HepG2 (cell line): ENCODE data around the gene NBPF3. TPM values are rescaled to one million over a fixed set of nuclear protein-coding genes. Genes with fewer than 3 reads are reported as not detected.

Source experiments
- ATAC-seq: fragments of 200-7000 bp; cut with Tn5 transposase; 3 replicates; pipeline ENCODE4 v1.9.1; 2020; ENCODE audit warnings: mild to moderate bottlenecking, moderate library complexity
- BruUV-seq: library from RNA; stranded (reverse); fragments of 400-500 nt; replicated peaks from 2 replicates; lab custom pipeline; 2021; lab: Mats Ljungman, UMichigan
- CTCF ChIA-PET: fragments of 300-600 bp; formaldehyde crosslinking; extraction: SDS; loops from one replicate; lab custom pipeline; 2021; ENCODE audit warnings: low total read pairs, inconsistent platforms, low intra/inter-chr PET ratio; lab: Yijun Ruan, JAX
- POLR2A ChIA-PET: fragments of 350-600 bp; sonication (Branson Sonifier 250); formaldehyde crosslinking; loops from one replicate; lab custom pipeline; 2020; ENCODE audit warnings: antibody characterized with exemption, inconsistent platforms; lab: Yijun Ruan, JAX
- DNase-seq: peaks from one replicate; pipeline ENCODE4 v3.0.0-alpha.2; 2015; ENCODE audit warnings: low spot score
- FAIRE-seq: peaks from 3 replicates; lab custom pipeline; 2011; peaks lifted over from hg19 to GRCh38; lab: Jason Lieb, UNC
- H2AFZ ChIP-seq: one replicate; pipeline ENCODE4 v1.6.1; 2011; ENCODE audit warnings: low read length, inconsistent platforms
- H3K27ac ChIP-seq: fragments of 300-600 bp; 3 replicates; pipeline ENCODE4 v1.8.0; 2011; ENCODE audit warnings: mixed run types, mild to moderate bottlenecking, mixed read lengths, low read length, inconsistent platforms; ENCODE audit not compliant: insufficient read depth; ENCODE audit errors: extremely low read length
- H3K27me3 ChIP-seq, 2 experiments: fragments of 200-600 bp in 1 of 2; 2 replicates in 1 of 2; 3 replicates in 1 of 2; pipeline versions ENCODE4 v1.6.0 to v1.8.0; 2011; ENCODE audit warnings: low read length in 2 of 2, mild to moderate bottlenecking in 2 of 2, moderate library complexity in 2 of 2, inconsistent platforms in 1 of 2; ENCODE audit not compliant: insufficient read depth in 2 of 2, control insufficient read depth in 1 of 2
- H3K36me3 ChIP-seq, 2 experiments: fragments of 200-600 bp in 1 of 2; replicated peaks in 1 of 2; 2 replicates in 1 of 2; 3 replicates in 1 of 2; pipeline versions ENCODE4 v1.5.1 to v1.8.0; 2011; ENCODE audit warnings: low read length in 2 of 2, inconsistent platforms in 1 of 2; ENCODE audit not compliant: insufficient read depth in 2 of 2, control insufficient read depth in 1 of 2
- H3K4me1 ChIP-seq: 2 replicates; pipeline ENCODE4 v1.5.1; 2012; ENCODE audit warnings: low read length, inconsistent platforms; ENCODE audit not compliant: insufficient read depth
- H3K4me2 ChIP-seq: 2 replicates; pipeline ENCODE4 v1.6.0; 2011; ENCODE audit warnings: low read depth, low read length, inconsistent platforms
- H3K4me3 ChIP-seq, 3 experiments: fragments of 200-600 bp in 1 of 3; sonication (generic), shearing (Covaris generic) in 1 of 3; replicated peaks in 1 of 3; 2 replicates each; pipeline ENCODE4 v1.5.1; 2011 to 2016; ENCODE audit warnings: low read length in 3 of 3, inconsistent platforms in 2 of 3, low read depth in 2 of 3, mild to moderate bottlenecking in 2 of 3, control low read depth in 1 of 3, mixed read lengths in 1 of 3; ENCODE audit not compliant: insufficient read depth in 1 of 3
- H3K79me2 ChIP-seq: one replicate; pipeline ENCODE4 v1.6.1; 2011; ENCODE audit warnings: low read length, inconsistent platforms; ENCODE audit not compliant: insufficient read depth
- H3K9ac ChIP-seq: 2 replicates; pipeline ENCODE4 v1.6.0; 2011; ENCODE audit warnings: mild to moderate bottlenecking, low read depth, low read length, inconsistent platforms; ENCODE audit not compliant: insufficient read depth
- H3K9me3 ChIP-seq: 2 replicates; pipeline ENCODE4 v1.5.1; 2012; ENCODE audit warnings: mild to moderate bottlenecking, low read length
- H4K20me1 ChIP-seq: 2 replicates; pipeline ENCODE4 v1.6.0; 2011; ENCODE audit warnings: inconsistent platforms, mild to moderate bottlenecking, low read length, moderate library complexity; ENCODE audit not compliant: insufficient read depth
- IRF2 ChIP-seq: IDR thresholded peaks from 2 replicates; pipeline ENCODE4 v1.6.1; 2018; ENCODE audit warnings: missing genetic modification reagents, missing compliant biosample characterization
- MYPOP ChIP-seq: sonication (generic); formaldehyde crosslinking; IDR thresholded peaks from 2 replicates; pipeline ENCODE4 v1.8.1; 2023; ENCODE audit warnings: mild to moderate bottlenecking, moderate library complexity, missing genetic modification reagents
- POLR2AphosphoS5 ChIP-seq: IDR thresholded peaks from 2 replicates; pipeline ENCODE4 v1.6.1; 2012; ENCODE audit warnings: low read depth, low read length
- TBL1XR1 ChIP-seq: fragments of 150-350 bp; IDR thresholded peaks from 2 replicates; pipeline ENCODE4 v1.6.1; 2014; ENCODE audit warnings: borderline replicate concordance, low read length; ENCODE audit not compliant: partially characterized antibody
- TGIF2 ChIP-seq: IDR thresholded peaks from 2 replicates; pipeline ENCODE4 v1.6.1; 2016; ENCODE audit warnings: control low read depth, missing compliant biosample characterization
- ZNF326 ChIP-seq: sonication (generic); formaldehyde crosslinking; IDR thresholded peaks from 2 replicates; pipeline ENCODE4 v1.4.0; 2020; ENCODE audit warnings: missing genetic modification reagents, borderline replicate concordance
- ZNF768 ChIP-seq: sonication (generic); formaldehyde crosslinking; IDR thresholded peaks from 2 replicates; pipeline ENCODE4 v1.4.0; 2020; ENCODE audit warnings: missing genetic modification reagents
- WGBS: methylation state at CpG from one replicate; pipeline ENCODE4 v1.1.6; 2017; ENCODE audit warnings: low lambda C conversion rate; 5-methylcytosine and 5-hydroxymethylcytosine counted together
- in situ Hi-C: cut with HindIII; loops from 2 replicates; pipeline ENCODE4 v1.10.0; 2017; ENCODE audit warnings: low pct_unique_long_range_greater_than_20kb; ENCODE audit not compliant: extremely low pct_ligation_motif_present
- intact Hi-C: fragments of 100-400 bp; cut with micrococcal nuclease; formaldehyde crosslinking; loops from one replicate; pipeline ENCODE4 v1.10.0; 2022; ENCODE audit not compliant: unreplicated experiment
- polyA plus RNA-seq, 8 experiments: library from polyadenylated mRNA; depleted of rRNA in 3 of 8; stranded (reverse) in 7 of 8; unstranded in 1 of 8; fragments of >200 nt; fragmentation: Illumina TruSeq in 4 of 8; extraction: Trizol in 4 of 8; gene quantifications; 2 replicates each; pipeline versions ENCODE4 v1.2.1 to v1.2.3, GENCODE V29; 2011 to 2016; ENCODE audit warnings: low read depth in 4 of 8, missing spikeins in 1 of 8, mixed read lengths in 1 of 8; ENCODE audit not compliant: insufficient read depth in 1 of 8
- total RNA-seq, 5 experiments: library from RNA; depleted of rRNA; stranded (reverse); fragments of >200 nt; fragmentation: Illumina TruSeq; extraction: Trizol; gene quantifications; 2 replicates each; pipeline ENCODE4 v1.2.3, GENCODE V29; 2016; ENCODE audit warnings: low read depth in 1 of 5

Gene NBPF3
- total and polyA plus RNA-seq, 2 of the 13 experiments (the other 11 are each of a cell fraction or from before 2014, with no cell fraction given): 3.5 to 4.9 TPM

GRCh38 chr1:21532992-21533534 lies 93.1 kb downstream of the NBPF3 start:
- no peaks in the 10 kb centered on the region for H3K79me2 ChIP-seq
- peak; percentile 27 for DNase-seq
- H3K4me1 ChIP-seq: peaks cover 35% of the 10 kb centered on the region
- FAIRE-seq: no peak
- intact Hi-C loops (no loop called here), in situ Hi-C loops (no loop called here)
- no peaks in the 10 kb centered on the region for H3K36me3 ChIP-seq
- CTCF ChIA-PET: no interaction called here
- no peak overlapping the region for H3K4me3 ChIP-seq
- no peak overlapping the region for H3K9ac ChIP-seq
- H2AFZ ChIP-seq: no peak overlapping the region
- no peak overlapping the region for H3K4me2 ChIP-seq
- no TSS peak for BruUV-seq
- no peaks in the 10 kb centered on the region; the same call in 1 of the 2 replicates for H4K20me1 ChIP-seq
- 10% methylated on average over 3 of the region's 4 CpGs for WGBS
- no peak overlapping the region for H3K27ac ChIP-seq
- POLR2A ChIA-PET: no interaction called here
- no peaks in the 10 kb centered on the region for H3K9me3 ChIP-seq
- TF ChIP-seq ZNF768 (CRISPR knock-in tag): peak; percentile 86; the same call in 1 of the 2 replicates
- TF ChIP-seq ZNF326 (CRISPR knock-in tag): no peak
- peaks cover 0 to 9% of the 10 kb centered on the region in 2 experiments; a peak in 2 of 5 replicates for H3K27me3 ChIP-seq
- ATAC-seq: no peak

GRCh38 chr1:21534146-21534545 lies 94.2 kb downstream of the NBPF3 start:
- Histone ChIP-seq H3K4me3 (no peak overlapping the region), H2AFZ (no peak overlapping the region)
- TF ChIP-seq IRF2 (no peak), TBL1XR1 (no peak), POLR2AphosphoS5 (no peak), MYPOP (CRISPR knock-in tag) (no peak), TGIF2 (CRISPR knock-in tag) (no peak)
- TF ChIP-seq, all 625 proteins: peak for 0
- no peak overlapping the region for H3K9ac ChIP-seq
- no peaks in the 10 kb centered on the region for H3K36me3 ChIP-seq
- peaks cover 46% of the 10 kb centered on the region for H3K4me1 ChIP-seq
- peak overlapping the region; percentile 6; the same call in 1 of the 2 replicates for H3K4me2 ChIP-seq
- in situ Hi-C loops (no loop called here), intact Hi-C loops (no loop called here)
- H4K20me1 ChIP-seq: no peaks in the 10 kb centered on the region; the same call in 1 of the 2 replicates
- FAIRE-seq: no peak
- H3K9me3 ChIP-seq: no peaks in the 10 kb centered on the region
- ATAC-seq: no peak
- H3K79me2 ChIP-seq: no peaks in the 10 kb centered on the region
- BruUV-seq: no TSS peak
- ChIA-PET POLR2A (no interaction called here), CTCF (interaction anchor here (1.1 kb wide), 2 partner anchors 25 to 164 kb away, joined by 3 to 7 read pairs; no protein-coding TSS in a partner anchor)
- WGBS: 54% methylated on average over 4 of the region's 5 CpGs
- no peak overlapping the region for H3K27ac ChIP-seq
- no peak for DNase-seq
- peaks cover 0 to 9% of the 10 kb centered on the region in 2 experiments; a peak in 2 of 5 replicates for H3K27me3 ChIP-seq

Other genes starting within 250 kb of the NBPF3 start
- gene ECE1, start 149.7 kb upstream of the NBPF3 start, total RNA-seq (2016; rRNA removed; fragmentation: Illumina TruSeq; extraction: Trizol): 11.1 and 21.2 TPM in 2 replicates
- 13.5 and 17.0 TPM in 2 replicates for gene ECE1, start 149.7 kb upstream of the NBPF3 start, polyA plus RNA-seq (2011; rRNA removed)
- gene ALPL, start 69.3 kb downstream of the NBPF3 start, total RNA-seq (2016; rRNA removed; fragmentation: Illumina TruSeq; extraction: Trizol): not detected in 2 replicates
- gene ALPL, start 69.3 kb downstream of the NBPF3 start, polyA plus RNA-seq (2011; rRNA removed): 0.12 and 0.20 TPM in 2 replicates
- gene RAP1GAP, start 229.2 kb downstream of the NBPF3 start, total RNA-seq (2016; rRNA removed; fragmentation: Illumina TruSeq; extraction: Trizol): 9.7 and 11.9 TPM in 2 replicates
- gene RAP1GAP, start 229.2 kb downstream of the NBPF3 start, polyA plus RNA-seq (2011; rRNA removed): 37.5 and 46.1 TPM in 2 replicates